TTC549 (cell line): ENCODE results near the gene DSTN.

ENCODE experiments used
- FAIRE-seq: peaks from 2 replicates; lab custom pipeline; 2012; peaks lifted over from hg19 to GRCh38; lab: Jason Lieb, UNC

DSTN gene

DNA sequence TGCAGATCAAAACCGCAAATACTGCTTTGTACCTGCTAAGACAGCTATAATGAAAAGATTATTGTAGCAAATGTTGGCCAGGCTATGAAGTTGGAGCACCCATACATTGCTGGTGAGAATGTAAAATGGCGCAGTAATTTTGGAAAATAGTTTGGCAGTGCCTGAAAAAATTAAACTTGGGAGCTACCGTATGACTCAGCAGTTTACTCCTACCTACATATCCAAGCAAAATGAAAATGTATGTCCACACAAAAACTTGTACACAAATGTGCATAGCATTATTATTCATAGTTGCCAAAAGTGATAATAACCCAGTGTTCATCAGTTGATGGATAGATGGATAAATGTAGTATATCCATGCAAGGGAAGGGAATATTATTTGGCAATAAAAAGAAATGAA is 13.3 kb downstream of the DSTN start:
- FAIRE-seq, result no peak

DNA sequence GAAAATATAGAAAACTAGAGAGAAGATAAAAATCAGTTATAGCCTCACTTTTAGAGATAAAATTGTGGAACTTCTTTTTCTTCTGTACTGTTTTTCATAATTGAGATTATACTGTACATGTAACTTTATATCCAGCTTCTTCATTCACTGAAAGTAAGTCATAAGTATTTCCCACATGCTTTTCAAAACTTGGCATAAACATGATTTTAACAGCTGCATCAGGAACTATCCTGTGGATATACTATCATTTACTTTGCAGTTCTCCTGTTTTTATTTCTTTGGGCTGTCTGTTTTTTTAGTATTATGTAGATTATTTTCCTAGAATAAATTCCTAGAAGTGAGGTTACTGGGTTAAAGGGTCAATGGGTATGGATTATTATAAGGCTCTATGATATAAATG is 14.8 kb downstream of the DSTN start:
- no peak for FAIRE-seq

DNA sequence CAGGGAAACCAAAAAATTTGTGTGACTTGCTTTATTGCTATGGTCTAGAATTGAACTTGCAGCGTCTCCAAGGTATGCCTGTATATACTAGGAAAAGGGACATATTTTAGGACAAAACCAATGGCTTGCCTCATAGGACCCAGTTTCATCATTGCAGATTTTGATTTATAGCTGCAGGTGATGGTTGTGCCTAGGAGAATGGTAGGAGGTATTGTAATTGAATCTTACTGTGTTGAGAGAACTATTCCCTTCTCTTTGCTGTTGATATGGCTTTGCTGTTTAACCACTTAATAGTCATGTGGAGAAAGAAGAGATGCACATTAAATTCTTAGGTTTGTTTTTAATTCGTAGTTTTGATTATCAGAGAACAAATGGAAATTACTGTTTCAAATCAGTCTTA is 16.4 kb downstream of the DSTN start:
- no peak for FAIRE-seq

DNA sequence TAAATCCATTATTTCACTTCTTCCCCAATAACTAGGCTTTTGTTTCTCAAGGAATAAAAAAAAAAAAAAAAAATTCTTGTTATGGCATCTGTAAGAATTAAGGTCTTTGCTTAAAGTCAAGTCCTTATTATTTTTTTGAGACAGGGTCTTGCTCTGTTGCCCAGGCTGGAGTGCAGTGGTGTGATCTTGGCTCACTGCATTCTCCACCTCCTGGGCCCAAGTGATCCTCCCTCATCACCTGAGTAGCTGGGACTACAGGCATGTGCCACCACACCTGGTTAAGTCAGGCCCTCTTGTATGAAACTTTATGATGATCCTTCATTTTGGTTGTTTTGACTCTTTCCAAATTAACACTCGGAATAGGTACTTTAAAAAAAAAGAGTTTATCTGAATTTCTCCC is 17.3 kb downstream of the DSTN start:
- no peak for FAIRE-seq

DNA sequence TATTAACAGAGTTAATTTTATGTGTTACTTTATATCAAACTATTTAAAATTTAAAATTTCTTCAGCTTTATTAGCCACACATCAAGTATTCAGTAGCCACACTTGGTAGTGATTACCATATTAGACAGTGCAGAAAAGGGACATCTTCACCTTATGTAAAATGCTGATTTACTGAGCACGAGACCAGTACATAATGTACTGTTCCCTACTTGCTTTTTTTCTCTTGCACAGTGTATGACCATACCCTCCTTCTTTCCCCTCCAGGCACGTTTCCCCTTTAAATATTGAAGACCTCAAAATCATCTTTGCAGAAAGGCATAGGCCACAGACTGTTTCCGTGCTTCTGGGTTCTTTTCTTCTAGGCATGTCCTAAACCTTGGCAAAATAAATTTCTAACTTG is 17.9 kb downstream of the DSTN start:
- no peak for FAIRE-seq

DNA sequence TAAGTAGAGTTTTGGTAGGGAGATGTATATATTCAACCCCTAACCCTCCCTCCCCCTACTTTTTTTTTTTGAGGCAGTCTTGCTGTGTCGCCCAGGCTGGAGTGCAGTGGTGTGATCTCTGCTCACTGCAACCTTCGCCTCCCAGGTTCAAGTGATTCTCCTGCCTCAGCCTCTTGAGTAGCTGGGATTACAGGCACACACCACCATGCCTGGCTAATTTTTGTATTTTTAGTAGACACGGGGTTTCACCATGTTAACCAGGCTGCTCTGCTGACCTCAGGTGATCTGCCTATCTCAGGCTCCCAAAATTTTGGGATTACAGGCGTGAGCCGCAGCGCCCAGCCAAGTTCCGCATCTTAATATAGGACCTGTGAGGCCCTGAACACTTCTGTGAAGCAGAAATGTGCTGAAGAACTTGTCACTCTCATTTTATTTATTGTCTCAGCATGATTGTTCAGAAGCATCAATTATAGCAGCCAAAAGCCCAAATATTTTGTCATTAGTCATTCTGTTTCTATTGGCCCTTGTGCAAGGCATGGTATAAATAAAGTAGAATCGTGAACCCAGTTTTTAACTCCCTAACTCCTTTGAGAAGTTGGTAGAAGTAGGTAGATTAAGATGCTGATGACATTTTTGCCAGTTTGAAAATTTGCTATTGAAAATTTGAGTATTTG is 19.4 kb downstream of the DSTN start:
- no peak for FAIRE-seq

DNA sequence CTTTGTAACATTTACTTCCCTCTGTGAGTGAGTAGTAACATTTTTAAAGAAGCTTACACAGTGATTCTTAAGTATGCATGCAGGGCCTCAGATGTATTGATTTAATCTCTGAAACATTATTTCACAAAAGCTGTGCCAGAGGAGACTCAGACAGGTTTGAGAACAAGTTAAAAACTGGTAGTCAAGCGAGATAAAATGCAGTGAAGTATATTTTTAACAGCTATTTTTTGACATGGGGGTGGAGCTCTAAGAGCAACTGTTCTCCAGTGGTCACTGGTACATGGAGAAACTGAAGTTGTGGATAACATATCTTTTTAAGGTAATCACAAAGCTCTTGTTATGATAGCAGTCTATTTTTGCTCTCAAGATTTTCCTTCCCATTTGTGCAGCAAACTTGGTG is 20.4 kb downstream of the DSTN start:
- no peak for FAIRE-seq

DNA sequence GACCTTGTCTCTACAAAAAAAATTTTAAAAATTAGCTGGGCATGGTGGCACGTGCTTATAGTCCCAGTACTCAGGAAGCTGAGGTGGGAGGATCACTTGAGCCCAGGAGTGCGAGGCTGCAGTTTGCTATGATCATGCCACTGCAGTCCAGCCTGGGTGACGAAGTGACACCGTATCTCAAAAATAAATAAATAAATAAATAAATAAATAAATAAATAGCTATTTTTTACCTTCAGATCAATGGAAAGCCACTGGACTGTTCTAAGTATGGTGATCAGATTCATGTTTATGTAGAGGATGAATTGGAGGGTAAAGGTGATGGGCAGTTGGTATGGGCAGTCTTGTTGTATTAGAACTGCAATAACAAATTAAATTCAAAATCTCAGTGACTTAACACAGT is 24.0 kb downstream of the DSTN start:
- FAIRE-seq, result no peak

DNA sequence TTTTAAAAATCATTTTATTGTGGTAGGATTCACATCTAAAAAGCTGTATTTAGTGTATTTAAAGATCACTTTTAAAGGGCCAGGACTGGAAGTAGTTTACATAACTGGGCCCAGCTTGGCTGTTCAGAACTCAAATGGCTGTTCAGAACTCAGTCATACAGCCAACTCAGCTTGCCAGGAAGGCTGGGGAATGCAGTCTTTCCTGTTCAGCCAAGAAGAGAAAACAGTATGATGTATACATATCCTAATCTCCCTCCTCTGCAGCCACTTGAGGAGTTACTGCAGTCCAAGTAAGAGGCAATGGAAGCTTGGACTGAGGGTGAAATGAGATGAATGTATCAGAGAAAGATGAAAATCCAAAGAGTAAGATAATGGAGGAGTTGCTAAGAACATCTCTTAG is 24.6 kb downstream of the DSTN start:
- no peak for FAIRE-seq

DNA sequence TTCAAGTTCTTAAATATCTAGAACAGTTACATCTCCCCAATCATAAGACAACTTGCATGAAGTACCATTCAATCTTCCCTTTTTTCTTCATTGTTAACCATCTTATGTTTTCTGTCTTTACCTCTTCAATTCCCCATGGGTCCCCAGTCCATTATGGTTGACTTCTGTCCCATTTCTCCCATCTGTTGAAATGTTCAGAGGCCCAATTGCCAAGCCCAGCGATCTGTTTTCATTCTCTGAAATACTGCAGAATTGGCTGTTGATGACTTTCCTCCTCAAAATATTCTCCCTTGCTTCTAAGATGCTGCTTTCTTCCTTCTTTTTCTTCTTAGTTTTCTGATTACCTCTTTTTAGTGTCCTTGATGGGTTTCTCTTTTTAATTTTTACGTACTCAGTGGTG is 26.0 kb downstream of the DSTN start:
- no peak for FAIRE-seq

DNA sequence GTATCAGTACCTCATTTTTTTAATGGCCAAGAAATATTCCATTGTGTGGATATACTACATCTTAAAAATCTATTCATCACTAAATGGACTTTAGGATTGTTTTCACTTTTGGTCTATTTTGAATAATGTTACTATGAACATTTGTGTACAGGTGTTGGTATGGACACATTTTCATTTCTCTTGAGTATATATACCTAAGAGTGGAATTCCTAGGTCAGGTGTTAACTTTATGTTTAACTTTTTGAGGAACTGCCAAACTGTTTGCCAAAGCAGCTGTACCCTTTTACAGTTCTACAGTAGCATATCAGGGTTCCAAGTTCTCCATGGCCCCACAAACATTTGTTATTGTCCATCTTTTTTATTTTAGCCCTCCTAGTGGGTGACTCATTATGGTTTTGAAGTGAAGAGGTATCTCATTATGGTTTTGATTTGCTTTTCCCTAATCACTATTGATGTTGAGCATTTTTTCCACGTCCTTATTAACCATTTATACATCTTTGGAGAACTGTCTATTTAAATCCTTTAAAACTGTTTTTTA is 28.2 kb downstream of the DSTN start:
- no peak for FAIRE-seq

DNA sequence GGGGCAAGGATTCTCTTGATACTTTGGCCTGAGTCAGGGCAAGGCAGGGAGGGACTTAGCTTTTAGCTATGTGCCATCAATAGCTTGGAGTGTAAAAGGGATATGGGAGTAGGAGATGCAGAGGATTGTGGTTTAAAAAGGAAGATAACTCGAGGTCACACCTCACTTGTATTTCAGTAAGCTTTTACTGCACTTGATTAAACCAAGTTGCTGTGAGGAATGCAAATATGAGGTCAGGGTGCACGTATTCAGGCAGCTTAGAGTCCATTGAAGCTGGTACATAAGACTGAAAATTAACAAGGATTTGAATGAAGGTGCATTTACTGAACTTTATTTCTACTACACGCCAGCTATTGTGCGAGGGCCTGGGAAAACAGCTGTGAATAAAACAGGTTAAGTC is 32.1 kb downstream of the DSTN start:
- no peak for FAIRE-seq

DNA sequence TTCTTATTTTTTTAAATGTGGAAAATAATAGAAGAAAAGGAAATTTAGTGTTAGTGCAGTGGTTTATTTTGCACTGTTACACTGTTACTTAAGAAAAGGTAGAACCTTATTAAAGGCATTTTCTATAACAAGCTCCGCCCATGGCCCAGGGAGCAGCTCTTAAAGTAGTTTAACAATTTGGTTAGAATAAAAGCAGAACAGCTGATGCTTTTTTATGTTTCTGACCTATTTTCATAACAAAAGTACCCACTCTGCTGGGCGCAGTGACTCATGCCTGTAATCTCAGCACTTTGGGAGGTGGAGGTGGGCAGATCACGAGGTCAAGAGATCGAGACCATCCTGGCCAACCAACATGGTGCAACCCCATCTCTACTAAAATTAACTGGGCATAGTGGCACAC is 32.6 kb downstream of the DSTN start:
- no peak for FAIRE-seq

DNA sequence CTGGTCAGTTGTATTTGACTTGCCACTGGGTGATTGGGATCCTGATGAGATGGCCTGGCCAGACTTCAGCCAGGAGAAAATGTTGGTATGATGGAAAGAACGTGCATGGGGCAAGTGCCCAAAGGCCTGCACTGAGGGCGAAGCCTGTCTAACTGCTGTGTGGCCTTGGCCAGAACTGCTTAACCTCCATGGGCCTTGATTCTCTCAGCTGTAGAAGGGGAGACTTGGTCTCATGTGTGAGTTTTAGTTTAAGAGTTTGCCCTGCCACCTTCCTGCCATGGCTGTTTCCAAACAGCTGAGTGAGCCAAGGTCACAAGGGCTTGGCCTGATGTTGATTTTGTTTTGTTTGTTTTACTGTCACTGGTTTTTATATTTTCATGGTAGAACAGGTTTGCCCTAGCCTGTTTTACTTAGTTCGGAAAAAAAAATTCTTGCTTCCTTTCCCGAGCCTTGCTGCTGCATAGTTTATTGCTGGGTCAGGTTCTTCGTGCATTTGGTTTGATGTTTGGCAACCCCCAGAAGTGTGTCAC is 35.3 kb downstream of the DSTN start:
- FAIRE-seq, result no peak

DNA sequence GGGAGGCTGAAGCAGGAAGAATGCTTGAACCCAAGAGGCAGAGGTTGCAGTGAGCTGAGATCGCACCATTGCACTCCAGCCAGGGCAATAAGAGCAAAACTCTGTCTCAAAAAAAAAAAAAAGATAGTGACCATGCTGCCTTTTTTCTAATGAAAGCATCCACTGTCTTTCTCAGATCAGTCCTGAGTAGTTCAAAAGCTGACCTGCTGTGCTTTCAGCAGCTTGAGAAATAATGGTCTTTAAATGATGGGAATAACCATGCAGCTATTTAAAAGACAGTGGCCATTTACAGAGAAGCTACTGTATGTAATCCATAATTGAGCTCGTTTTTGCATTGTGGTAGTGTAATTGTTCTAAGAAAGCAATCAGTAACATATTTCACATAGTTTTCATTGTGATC is 36.1 kb downstream of the DSTN start:
- no peak for FAIRE-seq

DNA sequence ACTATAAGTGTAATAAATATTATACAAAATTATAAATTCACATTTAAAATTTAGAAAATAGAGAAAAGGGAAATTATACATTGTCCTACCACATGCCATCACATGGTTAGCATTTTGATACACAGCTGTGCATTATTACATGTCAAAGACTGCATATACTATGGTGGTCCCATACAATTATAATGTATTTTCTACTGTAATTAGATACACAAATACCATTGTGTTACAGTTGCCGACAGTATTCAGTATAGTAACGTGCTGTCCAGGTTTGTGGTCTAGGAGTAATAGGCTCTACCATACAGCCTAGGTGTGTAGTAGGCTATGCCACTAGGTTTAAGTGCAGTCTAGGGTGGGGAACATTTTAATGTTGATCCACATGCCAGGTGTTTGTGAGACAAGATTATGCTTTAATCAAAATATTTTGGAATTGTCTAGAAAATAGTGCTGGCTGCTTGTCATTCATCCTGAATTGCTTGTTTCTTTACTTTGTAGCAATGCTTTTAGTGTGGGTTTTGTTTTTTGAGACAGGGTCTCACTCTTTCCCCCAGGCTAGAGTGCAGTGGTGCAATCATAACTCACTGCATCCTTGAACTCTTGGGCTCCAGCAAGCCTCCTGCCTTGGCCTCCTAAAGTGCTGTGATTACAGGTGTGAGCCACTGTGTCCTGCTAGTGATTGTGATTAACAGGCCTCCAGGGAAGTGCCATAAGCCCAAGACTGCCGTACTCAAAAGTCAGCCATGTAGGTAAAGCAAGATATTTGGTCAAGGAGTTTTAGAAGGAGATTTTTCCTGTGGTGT is 39.0 kb downstream of the DSTN start:
- no peak for FAIRE-seq

DNA sequence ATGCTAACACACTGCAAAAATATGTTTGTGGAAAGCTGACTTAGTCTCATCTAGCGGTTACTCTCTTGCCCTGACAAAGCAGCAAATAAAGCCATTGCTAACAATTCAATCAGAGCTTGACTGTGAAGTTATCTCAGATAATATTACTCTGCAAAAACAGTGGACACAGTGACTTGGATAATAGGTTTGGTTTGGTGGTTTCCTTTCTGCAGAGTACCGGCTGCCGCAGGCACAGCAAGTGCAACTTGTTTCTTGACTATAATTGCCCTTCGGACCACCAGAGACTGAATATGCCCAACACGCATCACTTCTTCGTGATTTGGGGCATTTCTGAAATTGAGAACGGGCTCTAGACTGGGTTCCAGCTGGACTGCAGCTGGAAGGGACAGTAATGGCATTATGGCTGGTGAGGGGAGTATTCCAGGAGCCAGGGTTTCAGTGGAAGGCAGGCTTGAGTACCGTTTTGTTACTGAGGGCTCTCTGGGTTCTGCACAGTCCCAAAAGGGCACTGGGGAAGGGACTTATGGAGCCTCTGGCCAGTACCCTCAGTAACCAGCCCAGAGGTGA is 40.0 kb downstream of the DSTN start:
- FAIRE-seq, result no peak

DNA sequence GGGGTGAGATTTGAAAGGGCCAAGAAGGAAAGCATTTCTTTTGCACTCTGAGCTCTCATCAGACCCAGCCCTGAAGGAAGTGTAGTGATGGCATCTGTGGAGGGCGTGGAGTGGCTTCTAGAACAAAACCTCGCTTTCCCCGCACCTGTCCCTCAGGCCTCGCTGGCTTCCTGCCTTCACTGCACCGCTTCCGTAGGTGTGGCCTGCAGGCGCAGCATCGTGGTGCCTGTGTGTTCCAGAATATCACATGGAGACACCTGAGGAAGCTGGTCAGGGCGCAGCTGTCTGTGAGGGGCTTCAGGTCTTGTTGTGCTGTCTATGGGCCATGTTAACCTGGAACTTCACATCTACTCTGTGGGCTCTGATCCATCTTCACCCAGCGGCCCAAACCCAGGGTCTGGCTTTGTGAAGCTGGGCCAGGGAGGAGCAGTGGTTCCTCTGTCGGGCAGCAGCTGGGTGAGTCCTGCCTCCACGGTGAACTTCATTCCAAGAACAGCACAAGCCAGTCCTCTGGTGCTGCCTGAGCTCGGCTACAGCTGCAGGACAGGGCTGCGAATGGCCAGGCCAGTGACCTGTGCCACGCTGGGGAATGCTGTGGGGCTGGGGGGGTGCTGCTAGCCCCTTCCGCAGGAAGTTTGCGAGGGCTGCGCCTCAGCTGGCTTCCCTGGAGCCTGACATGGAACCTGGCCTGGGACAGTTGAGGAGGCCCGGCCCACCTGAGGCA is 40.9 kb downstream of the DSTN start:
- FAIRE-seq, result no peak

DNA sequence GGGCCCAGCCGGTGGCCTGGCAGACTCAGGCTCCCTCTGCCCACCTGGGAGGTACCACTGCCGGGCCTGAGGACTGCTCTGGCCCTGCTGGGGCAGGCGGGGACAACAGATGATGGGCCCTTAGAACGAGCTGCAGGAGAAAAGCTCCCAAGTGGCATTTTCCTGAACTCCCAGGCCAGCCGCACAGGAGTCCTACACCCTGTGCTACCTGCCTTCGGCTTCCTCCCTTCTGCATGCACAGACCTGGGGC is 41.3 kb downstream of the DSTN start:
- FAIRE-seq, result no peak

DNA sequence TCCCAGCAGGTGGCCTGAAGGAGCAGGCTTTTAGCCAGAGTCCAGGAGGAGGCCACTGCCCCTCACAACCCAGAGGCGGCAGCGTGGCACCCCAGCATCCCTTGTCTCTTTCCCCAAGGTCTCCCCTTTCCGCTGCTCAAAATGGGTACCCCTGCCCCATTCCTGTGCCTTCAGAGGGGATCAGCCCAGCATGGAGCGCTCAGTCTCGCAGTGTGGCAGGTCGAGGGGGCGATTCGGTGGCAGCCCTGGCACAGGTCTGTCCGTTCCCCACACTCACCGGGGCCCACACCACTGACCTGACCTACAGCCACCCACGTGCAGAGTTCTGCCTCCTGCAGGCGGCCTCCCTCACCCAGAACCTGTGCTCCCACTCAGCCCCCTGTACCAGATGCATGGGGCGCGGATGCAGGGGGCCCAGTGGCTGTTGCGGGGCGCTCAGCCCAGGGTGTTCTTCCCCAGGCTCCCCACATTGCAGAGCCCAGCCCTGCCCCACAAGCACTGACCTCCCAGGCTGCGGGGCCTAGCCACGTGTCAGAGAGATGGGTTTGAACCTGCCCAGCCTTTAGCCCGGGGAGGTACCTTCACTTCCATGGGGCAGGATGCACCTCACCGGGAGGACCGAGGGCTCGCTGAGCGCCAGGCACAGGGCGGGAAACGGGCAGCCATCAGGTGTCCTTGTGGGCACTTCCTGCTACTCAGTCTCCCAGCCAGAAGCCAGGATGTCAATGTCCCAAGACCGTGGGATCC is 41.8 kb downstream of the DSTN start:
- no peak for FAIRE-seq

DNA sequence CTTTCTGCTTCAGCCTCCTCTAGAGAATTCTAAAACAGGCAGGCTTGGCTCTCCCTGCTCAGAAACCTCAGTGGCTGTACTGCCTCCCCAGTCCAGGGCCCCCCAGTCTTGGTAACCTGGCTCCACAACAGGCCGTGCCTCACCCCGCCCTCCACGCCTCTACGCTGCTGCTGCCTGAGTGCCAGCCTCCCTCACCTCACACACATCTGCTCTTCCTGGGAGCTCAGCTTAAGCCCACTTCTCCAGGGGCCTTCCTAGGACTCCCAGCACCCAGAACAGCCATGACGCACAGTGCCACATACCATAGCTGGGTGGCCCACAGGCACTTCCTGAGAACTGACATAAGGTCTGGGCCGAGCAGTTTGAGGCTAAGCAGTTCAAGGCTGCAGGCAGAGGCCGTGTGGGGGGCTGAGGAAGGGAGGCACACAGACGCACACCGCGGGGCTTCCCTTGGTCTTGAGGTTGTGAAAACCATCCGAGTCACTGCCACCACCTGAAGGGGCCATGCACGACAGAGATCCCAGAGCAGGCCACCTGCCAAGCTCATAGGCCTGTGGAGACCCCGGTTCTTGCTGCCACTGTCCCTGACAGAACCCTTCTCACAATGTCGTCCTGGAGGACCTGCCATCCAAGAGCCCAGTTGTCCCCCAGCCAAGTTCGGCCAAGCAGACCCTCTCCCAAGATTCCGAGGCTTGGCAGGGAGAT is 42.6 kb downstream of the DSTN start:
- no peak for FAIRE-seq

DNA sequence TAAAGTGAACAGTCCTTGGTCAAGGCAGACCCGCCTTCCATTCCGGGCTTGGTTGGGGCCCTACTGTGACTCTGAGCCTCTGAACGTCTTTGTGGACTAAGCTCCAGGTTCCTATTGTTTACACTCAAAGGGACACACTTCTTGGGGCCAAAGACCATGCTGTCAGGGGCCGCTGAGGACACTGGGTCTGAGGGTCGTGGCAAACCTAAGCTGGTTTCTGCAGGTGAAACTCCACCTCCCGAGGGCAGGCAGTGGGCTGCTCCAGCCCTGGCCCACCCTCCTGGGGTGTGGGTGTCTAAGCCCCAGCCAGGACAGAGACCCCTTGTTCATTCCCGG is 43.1 kb downstream of the DSTN start:
- FAIRE-seq, result no peak
